CD4-positive, alpha-beta T cell (primary cell): ENCODE data around the gene FCGBP. TPM values are rescaled to one million over a fixed set of nuclear protein-coding genes. Genes with fewer than 3 reads are reported as not detected.
A peak's percentile ranks its signal among the peaks of the same experiment; 100 is the strongest.

ENCODE experiments used
- ATAC-seq: fragments of 200-7000 bp; cut with Tn5 transposase; one replicate; pipeline ENCODE4 v1.10.0; 2022; ENCODE audit warnings: mild to moderate bottlenecking; ENCODE audit not compliant: poor library complexity
- CTCF ChIA-PET: fragments of 350-600 bp; sonication (Branson Sonifier 250); formaldehyde crosslinking; loops from one replicate; lab custom pipeline; 2021; ENCODE audit warnings: antibody characterized with exemption, inconsistent platforms; lab: Charles Lee
- POLR2A ChIA-PET: fragments of 350-600 bp; sonication (Branson Sonifier 250); formaldehyde crosslinking; loops from one replicate; lab custom pipeline; 2021; ENCODE audit warnings: antibody characterized with exemption, inconsistent platforms; lab: Charles Lee
- DNase-seq, 14 experiments: peaks; one replicate each; pipeline ENCODE4 v3.0.0-alpha.2; 2013 to 2020; ENCODE audit warnings: mixed read lengths in 2 of 14
- H3K27ac ChIP-seq, 2 donors: one replicate each; pipeline versions ENCODE4 v1.5.1 to v1.7.0; 2013; ENCODE audit warnings: low read length in 2 of 2, low read depth in 1 of 2, mild to moderate bottlenecking in 1 of 2
- H3K27me3 ChIP-seq, 2 experiments: 1 replicate in 1 of 2; 2 replicates in 1 of 2; pipeline versions ENCODE4 v1.6.1 to v1.7.0; 2013; ENCODE audit warnings: low read length in 2 of 2, control low read depth in 1 of 2, mild to moderate bottlenecking in 1 of 2, moderate library complexity in 1 of 2; ENCODE audit not compliant: insufficient read depth in 2 of 2, control insufficient read depth in 1 of 2
- H3K36me3 ChIP-seq: one replicate; pipeline ENCODE4 v1.6.1; 2013; ENCODE audit warnings: low read length, control low read depth; ENCODE audit not compliant: insufficient read depth
- H3K4me1 ChIP-seq: one replicate; pipeline ENCODE4 v1.6.1; 2013; ENCODE audit warnings: low read length, control low read depth; ENCODE audit not compliant: insufficient read depth
- H3K4me3 ChIP-seq: one replicate; pipeline ENCODE4 v1.5.1; 2013; ENCODE audit warnings: mild to moderate bottlenecking, low read length, moderate library complexity
- H3K9me3 ChIP-seq, 2 experiments: 1 replicate in 1 of 2; 2 replicates in 1 of 2; pipeline versions ENCODE4 v1.6.1 to v1.7.0; 2013; ENCODE audit warnings: low read length in 2 of 2, mild to moderate bottlenecking in 2 of 2, control low read depth in 1 of 2, moderate library complexity in 1 of 2; ENCODE audit not compliant: control insufficient read depth in 1 of 2, insufficient read depth in 1 of 2
- H3K27ac Mint-ChIP-seq: one replicate; pipeline ENCODE4 v1.8.0; 2020; ENCODE audit warnings: mixed read lengths
- H3K27me3 Mint-ChIP-seq: one replicate; pipeline ENCODE4 v1.8.0; 2021; ENCODE audit warnings: mixed read lengths
- H3K36me3 Mint-ChIP-seq: one replicate; pipeline ENCODE4 v1.8.0; 2021; ENCODE audit warnings: low read depth, mixed read lengths
- H3K4me1 Mint-ChIP-seq: one replicate; pipeline ENCODE4 v1.8.0; 2021; ENCODE audit warnings: low read depth, mixed read lengths
- H3K4me3 Mint-ChIP-seq: one replicate; pipeline ENCODE4 v1.8.0; 2020; ENCODE audit warnings: mild to moderate bottlenecking, mixed read lengths
- H3K9me3 Mint-ChIP-seq: one replicate; pipeline ENCODE4 v1.8.0; 2020; ENCODE audit warnings: mixed read lengths
- intact Hi-C, 2 experiments: fragments of 100-400 bp; cut with DNase I in 1 of 2; cut with micrococcal nuclease in 1 of 2; formaldehyde crosslinking; loops; one replicate each; pipeline versions ENCODE4 v1.15.1 to v1.9.0; 2023 to 2025; cut with DNase I, micrococcal nuclease
- total RNA-seq, 174 experiments: library from RNA in 2 of 174; stranded (reverse) in 2 of 174; gene quantifications; one replicate each; pipeline ENCODE4 v1.2.3 and lab custom pipeline; 2021 to 2026
- TF ChIP-seq, protein P1 (sequence below): fragments of 200-600 bp; IDR thresholded peaks from one replicate; pipeline ENCODE4 v1.8.0; 2022; ENCODE audit warnings: antibody characterized with exemption, mild to moderate bottlenecking

Gene FCGBP
- total RNA-seq, 2 experiments from 2014 or later, result 16.3 to 19.1 TPM

DNA sequence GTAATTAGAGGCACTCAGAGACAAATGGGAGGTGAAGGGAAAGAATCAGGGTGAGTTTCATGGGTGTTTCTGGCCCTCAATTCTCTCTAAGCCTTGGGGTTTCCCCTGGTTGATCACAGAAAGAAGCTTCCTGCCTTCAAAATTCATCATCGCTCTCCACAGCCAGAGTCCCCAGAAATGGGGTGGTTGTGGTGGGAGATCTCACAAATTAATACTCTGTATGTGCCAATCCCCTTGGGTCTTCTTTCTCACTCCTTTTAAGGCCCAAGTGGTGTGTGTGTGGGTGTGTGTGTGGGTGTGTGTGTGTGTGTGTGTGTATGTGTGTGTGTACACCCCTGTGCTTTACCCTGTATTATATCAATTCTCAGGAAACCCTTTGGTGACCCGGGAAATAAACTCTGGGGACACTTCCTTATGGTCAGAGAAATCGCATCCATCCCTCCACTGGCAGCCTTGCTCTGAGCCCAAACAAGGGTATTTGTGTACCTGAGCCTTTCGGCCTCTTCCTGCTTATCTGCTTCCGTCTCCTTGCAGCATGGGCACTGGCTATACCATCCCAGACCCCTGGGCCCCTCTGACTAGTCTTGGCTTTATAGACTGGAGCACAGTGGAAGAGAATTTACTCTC lies 2.8 kb upstream of the FCGBP start:
- DNase-seq (peak in 7 of 14 experiments; percentile 15 to 77 (median 51)), ATAC-seq (peak; percentile 58)
- ChIA-PET POLR2A (interaction anchor here (1.0 to 3.1 kb wide), 9 partner anchors 9 to 59 kb away, joined by 3 to 36 read pairs (median 4); partner anchors contain the start of genes PSMC4 and ZNF546), CTCF (interaction anchor here (1.1 to 1.6 kb wide), 2 partner anchors 10 to 33 kb away, joined by 3 to 7 read pairs; no protein-coding TSS in a partner anchor)
- Mint-ChIP-seq H3K9me3 (peaks cover 7% of the 10 kb centered on the region), H3K36me3 (peaks cover 18% of the 10 kb centered on the region), H3K4me1 (peaks cover 79% of the 10 kb centered on the region), H3K4me3 (peak overlapping the region; percentile 26), H3K27me3 (no peaks in the 10 kb centered on the region), H3K27ac (peak overlapping the region; percentile 78)
- Histone ChIP-seq H3K27ac (peak overlapping the region in 1 of 2 donors; percentile 28), H3K9me3 (peaks cover 5 to 6% of the 10 kb centered on the region in 2 experiments), H3K4me3 (no peak overlapping the region), H3K27me3 (no peaks in the 10 kb centered on the region), H3K36me3 (no peaks in the 10 kb centered on the region), H3K4me1 (peaks cover 58% of the 10 kb centered on the region)
- TF ChIP-seq, protein P1, sequence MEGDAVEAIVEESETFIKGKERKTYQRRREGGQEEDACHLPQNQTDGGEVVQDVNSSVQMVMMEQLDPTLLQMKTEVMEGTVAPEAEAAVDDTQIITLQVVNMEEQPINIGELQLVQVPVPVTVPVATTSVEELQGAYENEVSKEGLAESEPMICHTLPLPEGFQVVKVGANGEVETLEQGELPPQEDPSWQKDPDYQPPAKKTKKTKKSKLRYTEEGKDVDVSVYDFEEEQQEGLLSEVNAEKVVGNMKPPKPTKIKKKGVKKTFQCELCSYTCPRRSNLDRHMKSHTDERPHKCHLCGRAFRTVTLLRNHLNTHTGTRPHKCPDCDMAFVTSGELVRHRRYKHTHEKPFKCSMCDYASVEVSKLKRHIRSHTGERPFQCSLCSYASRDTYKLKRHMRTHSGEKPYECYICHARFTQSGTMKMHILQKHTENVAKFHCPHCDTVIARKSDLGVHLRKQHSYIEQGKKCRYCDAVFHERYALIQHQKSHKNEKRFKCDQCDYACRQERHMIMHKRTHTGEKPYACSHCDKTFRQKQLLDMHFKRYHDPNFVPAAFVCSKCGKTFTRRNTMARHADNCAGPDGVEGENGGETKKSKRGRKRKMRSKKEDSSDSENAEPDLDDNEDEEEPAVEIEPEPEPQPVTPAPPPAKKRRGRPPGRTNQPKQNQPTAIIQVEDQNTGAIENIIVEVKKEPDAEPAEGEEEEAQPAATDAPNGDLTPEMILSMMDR, result no peak
- intact Hi-C loops, result no loop called here

DNA sequence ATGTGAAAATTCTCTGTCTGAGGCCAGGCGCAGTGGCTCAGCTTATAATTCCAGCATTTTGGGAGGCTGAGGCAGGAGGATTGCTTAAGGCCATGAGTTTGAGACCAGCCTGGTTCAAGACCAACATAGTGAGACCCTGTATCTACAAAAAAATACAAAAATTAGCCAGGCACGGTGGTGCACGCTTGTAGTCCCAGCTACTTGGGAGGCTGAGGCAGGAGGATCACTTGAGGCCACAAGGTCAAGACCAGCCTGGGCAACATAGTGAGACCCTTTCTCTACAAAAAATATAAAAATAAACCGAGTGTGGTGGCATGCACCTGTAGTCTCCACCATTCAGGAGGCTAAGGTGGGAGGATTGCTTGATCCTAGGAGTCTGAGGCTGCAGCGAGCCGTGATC lies 2.2 kb upstream of the FCGBP start:
- H3K27ac ChIP-seq, result peak overlapping the region in 1 of 2 donors; percentile 28
- peaks cover 52% of the 10 kb centered on the region for H3K4me1 ChIP-seq
- H3K27ac Mint-ChIP-seq, result peak overlapping the region; percentile 78
- TF ChIP-seq, protein P1, result no peak
- H3K4me3 ChIP-seq, result no peak overlapping the region
- intact Hi-C loops, result no loop called here
- H3K27me3 Mint-ChIP-seq, result no peaks in the 10 kb centered on the region
- H3K9me3 Mint-ChIP-seq, result peaks cover 7% of the 10 kb centered on the region
- peaks cover 77% of the 10 kb centered on the region for H3K4me1 Mint-ChIP-seq
- CTCF ChIA-PET, result interaction anchor here (1.1 to 1.6 kb wide), 2 partner anchors 11 to 34 kb away, joined by 3 to 7 read pairs; no protein-coding TSS in a partner anchor
- no peak overlapping the region for H3K4me3 Mint-ChIP-seq
- DNase-seq (no peak), ATAC-seq (no peak)
- peaks cover 12% of the 10 kb centered on the region for H3K36me3 Mint-ChIP-seq
- POLR2A ChIA-PET, result interaction anchor here (1.0 to 3.1 kb wide), 9 partner anchors 8 to 60 kb away, joined by 3 to 36 read pairs (median 4); partner anchors contain the start of genes PSMC4 and ZNF546
- H3K9me3 ChIP-seq, result peaks cover 5 to 6% of the 10 kb centered on the region in 2 experiments
- H3K27me3 ChIP-seq, result no peaks in the 10 kb centered on the region
- no peaks in the 10 kb centered on the region for H3K36me3 ChIP-seq

DNA sequence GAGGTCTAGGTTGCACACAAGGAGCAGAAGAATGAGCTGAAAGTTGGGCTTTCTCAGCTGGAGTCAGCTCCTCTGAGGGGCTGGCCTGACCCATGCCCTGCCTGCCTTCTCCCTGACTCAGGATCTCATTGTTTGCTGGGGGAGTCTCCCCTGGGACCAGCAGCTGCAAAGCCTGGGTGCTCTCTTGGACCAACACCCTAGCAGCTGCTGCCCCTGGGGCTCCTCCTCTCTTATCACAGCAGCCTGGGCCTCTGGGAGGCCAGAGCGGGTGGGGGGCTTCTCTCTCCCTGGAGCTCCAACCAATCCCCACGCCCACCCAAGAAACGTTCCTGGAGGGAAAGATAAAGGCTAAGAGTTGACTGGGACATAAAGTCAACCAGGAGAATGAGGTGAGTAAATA lies 1.6 kb upstream of the FCGBP start:
- peaks cover 7% of the 10 kb centered on the region for H3K9me3 Mint-ChIP-seq
- TF ChIP-seq, protein P1, result no peak
- peaks cover 46% of the 10 kb centered on the region for H3K4me1 ChIP-seq
- no peaks in the 10 kb centered on the region for H3K27me3 Mint-ChIP-seq
- ChIA-PET CTCF (interaction anchor here (1.6 kb wide), 1 partner anchor 34 kb away, joined by 7 read pairs; no protein-coding TSS in a partner anchor), POLR2A (interaction anchor here (0.9 to 3.1 kb wide), 5 partner anchors 9 to 507 kb away, joined by 3 to 36 read pairs (median 4); partner anchors contain the start of gene PSMC4)
- H3K4me3 ChIP-seq, result no peak overlapping the region
- ATAC-seq, result no peak
- DNase-seq, result no peak
- H3K36me3 ChIP-seq, result no peaks in the 10 kb centered on the region
- no peaks in the 10 kb centered on the region for H3K27me3 ChIP-seq
- no peak overlapping the region for H3K4me3 Mint-ChIP-seq
- peak overlapping the region in 1 of 2 donors; percentile 18 for H3K27ac ChIP-seq
- H3K4me1 Mint-ChIP-seq, result peaks cover 75% of the 10 kb centered on the region
- H3K27ac Mint-ChIP-seq, result peak overlapping the region; percentile 78
- intact Hi-C loops, result no loop called here
- peaks cover 9% of the 10 kb centered on the region for H3K36me3 Mint-ChIP-seq
- H3K9me3 ChIP-seq, result peaks cover 5 to 6% of the 10 kb centered on the region in 2 experiments
